ENCODE results near the gene MED13L.
"Not testable (repeated sequence)": the region's sequence is repeated elsewhere in the genome, so short reads cannot be mapped to it uniquely, and the experiment has no call there.

The MED13L gene

DNA sequence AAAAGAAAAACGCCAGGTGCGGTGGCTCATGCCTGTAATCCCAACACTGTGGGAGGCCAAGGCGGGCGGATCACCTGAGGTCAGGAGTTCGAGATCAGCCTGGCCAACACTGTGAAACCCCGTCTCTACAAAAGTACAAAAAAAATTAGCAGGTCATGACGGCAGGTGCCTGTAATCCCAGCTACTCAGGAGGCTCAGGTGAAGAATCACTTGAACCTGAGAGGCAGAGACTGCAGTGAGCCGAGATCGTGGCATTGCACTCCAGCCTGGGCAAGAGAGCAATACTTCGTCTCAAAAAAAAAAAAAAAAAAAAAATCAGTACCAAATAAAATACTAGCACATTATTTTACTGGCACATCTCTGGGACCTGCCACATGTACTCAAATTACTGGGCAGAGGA lies 145.5 kb downstream of the MED13L start:
- H3K4me3 ChIP-seq (ENCODE audit: low read length); H3K36me3 ChIP-seq (ENCODE audit: control insufficient read depth, insufficient read depth, low read length); H3K27me3 ChIP-seq (ENCODE audit: control insufficient read depth, insufficient read depth, low read length); H3K27ac ChIP-seq (ENCODE audit: low read depth, low read length); H3K9ac ChIP-seq (ENCODE audit: low read length): not testable (repeated sequence)
- peaks cover 26% of the 10 kb centered on the region for H3K4me1 ChIP-seq (ENCODE audit: control insufficient read depth, insufficient read depth, low read length)

DNA sequence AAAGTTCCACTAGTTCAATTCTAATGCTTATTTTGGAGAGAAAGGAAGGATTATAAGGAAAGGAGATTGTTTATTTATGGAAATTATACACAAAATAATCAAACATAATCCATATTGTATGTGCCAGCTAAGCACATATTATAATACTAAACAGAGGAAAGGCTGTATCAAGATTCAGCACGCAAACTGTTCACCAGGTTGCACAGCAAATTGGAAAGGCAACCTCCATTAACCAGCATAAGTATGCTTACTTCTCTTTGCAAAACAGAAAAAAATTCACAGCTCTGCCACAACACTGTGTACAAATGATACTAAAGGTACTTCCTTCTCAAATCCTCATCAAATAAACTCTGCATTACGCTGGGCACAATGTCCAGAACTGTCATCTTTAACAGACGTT lies 146.3 kb downstream of the MED13L start:
- Histone ChIP-seq H3K36me3 (ENCODE audit: control insufficient read depth, insufficient read depth, low read length) (no peaks in the 10 kb centered on the region), H3K27ac (ENCODE audit: low read depth, low read length) (no peak overlapping the region), H3K4me1 (ENCODE audit: control insufficient read depth, insufficient read depth, low read length) (peaks cover 25% of the 10 kb centered on the region), H3K4me3 (ENCODE audit: low read length) (no peak overlapping the region), H3K9ac (ENCODE audit: low read length) (no peak overlapping the region), H3K27me3 (ENCODE audit: control insufficient read depth, insufficient read depth, low read length) (no peaks in the 10 kb centered on the region)

DNA sequence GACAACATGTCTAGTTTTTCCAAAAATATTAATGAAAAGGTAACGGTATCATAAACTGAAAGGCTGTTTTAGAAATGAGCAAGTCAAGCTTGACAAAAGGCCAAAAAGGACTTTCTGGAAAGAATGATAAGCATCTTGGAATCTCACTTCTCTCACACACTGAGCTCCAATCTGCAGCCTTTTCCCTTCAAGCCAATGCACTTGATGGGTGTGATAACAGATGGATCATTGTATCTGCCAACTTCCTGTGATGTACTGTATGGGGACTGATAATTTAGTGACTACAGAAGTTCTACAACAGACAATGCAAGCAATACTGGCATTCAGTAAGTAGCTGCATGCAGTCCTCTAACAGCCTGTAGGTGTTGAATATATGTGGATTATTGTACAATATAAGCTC lies 147.1 kb downstream of the MED13L start:
- H3K4me1 ChIP-seq (ENCODE audit: control insufficient read depth, insufficient read depth, low read length): peaks cover 23% of the 10 kb centered on the region
- H3K36me3 ChIP-seq (ENCODE audit: control insufficient read depth, insufficient read depth, low read length): no peaks in the 10 kb centered on the region
- no peak overlapping the region for H3K27ac ChIP-seq (ENCODE audit: low read depth, low read length)

DNA sequence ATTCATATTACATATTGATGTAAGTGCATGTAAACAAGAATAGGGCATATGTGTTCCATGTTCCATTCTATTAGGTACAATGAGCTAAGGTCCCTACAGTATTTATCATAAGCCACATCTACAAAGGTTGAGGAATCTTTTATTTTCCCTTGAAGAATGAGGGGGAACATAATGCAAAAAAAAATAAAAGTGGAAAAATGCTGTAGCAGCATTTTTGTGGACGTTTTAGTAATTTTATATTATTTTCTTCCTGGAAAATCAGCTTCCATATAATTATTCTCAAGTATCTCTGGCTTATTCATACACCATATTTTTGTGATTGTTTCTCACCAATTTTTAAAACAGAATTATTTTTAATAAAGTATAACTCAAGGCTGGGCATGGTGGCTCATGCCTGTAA lies 148.7 kb downstream of the MED13L start:
- no peak overlapping the region for H3K27ac ChIP-seq (ENCODE audit: low read depth, low read length)
- H3K27me3 ChIP-seq (ENCODE audit: control insufficient read depth, insufficient read depth, low read length): no peaks in the 10 kb centered on the region
- no peak overlapping the region for H3K9ac ChIP-seq (ENCODE audit: low read length)
- peaks cover 21% of the 10 kb centered on the region for H3K4me1 ChIP-seq (ENCODE audit: control insufficient read depth, insufficient read depth, low read length)
- H3K4me3 ChIP-seq (ENCODE audit: low read length): no peak overlapping the region
- no peaks in the 10 kb centered on the region for H3K36me3 ChIP-seq (ENCODE audit: control insufficient read depth, insufficient read depth, low read length)

More for the DNA sequence above, 147.1 kb downstream of the MED13L start:
- no peak overlapping the region for H3K4me3 ChIP-seq (ENCODE audit: low read length)
- no peaks in the 10 kb centered on the region for H3K27me3 ChIP-seq (ENCODE audit: control insufficient read depth, insufficient read depth, low read length)
- no peak overlapping the region for H3K9ac ChIP-seq (ENCODE audit: low read length)

DNA sequence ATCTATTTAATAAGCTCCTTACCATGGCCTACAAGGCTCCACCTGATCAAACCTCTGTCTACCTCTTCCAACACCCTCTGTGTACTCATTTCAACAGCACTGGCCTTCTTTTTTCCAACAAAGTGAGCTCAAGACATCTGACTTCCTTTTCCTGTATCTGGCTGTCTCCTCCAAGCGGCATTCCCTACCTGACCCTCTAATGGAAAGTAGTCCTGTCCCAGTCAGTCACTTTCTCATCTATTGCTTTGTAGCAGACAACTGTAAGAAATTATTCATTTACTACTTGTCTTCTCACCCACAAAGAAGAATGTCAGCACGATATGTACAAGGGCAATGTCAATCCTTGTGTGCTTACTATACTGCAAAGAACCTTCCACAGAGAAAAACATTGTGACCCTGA lies 149.6 kb downstream of the MED13L start:
- H3K27me3 ChIP-seq (ENCODE audit: control insufficient read depth, insufficient read depth, low read length): no peaks in the 10 kb centered on the region
- no peak overlapping the region for H3K9ac ChIP-seq (ENCODE audit: low read length)
- H3K36me3 ChIP-seq (ENCODE audit: control insufficient read depth, insufficient read depth, low read length): no peaks in the 10 kb centered on the region
- H3K4me3 ChIP-seq (ENCODE audit: low read length): no peak overlapping the region
- peaks cover 21% of the 10 kb centered on the region for H3K4me1 ChIP-seq (ENCODE audit: control insufficient read depth, insufficient read depth, low read length)
- H3K27ac ChIP-seq (ENCODE audit: low read depth, low read length): no peak overlapping the region

DNA sequence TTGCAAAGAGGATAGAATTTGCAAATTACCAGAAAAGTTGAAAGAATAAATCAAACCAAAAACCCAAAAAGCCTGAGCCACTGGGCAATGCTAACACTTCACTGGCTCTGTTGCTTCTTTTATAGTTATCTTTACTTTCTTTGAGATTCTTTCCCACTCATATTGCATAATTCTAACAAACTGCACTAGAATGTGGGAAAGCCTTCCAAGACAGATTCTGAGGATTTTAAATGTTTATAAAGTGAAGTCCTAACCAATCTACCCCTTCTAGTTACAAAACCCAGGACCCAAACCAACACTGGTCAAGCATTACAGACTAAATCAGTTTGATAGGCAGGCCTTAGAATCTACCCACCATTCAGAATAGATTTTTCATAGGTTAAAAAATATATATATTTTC lies 150.9 kb downstream of the MED13L start:
- Histone ChIP-seq H3K27ac (ENCODE audit: low read depth, low read length) (no peak overlapping the region), H3K9ac (ENCODE audit: low read length) (no peak overlapping the region), H3K4me1 (ENCODE audit: control insufficient read depth, insufficient read depth, low read length) (peaks cover 23% of the 10 kb centered on the region), H3K36me3 (ENCODE audit: control insufficient read depth, insufficient read depth, low read length) (no peaks in the 10 kb centered on the region), H3K27me3 (ENCODE audit: control insufficient read depth, insufficient read depth, low read length) (no peaks in the 10 kb centered on the region), H3K4me3 (ENCODE audit: low read length) (no peak overlapping the region)

DNA sequence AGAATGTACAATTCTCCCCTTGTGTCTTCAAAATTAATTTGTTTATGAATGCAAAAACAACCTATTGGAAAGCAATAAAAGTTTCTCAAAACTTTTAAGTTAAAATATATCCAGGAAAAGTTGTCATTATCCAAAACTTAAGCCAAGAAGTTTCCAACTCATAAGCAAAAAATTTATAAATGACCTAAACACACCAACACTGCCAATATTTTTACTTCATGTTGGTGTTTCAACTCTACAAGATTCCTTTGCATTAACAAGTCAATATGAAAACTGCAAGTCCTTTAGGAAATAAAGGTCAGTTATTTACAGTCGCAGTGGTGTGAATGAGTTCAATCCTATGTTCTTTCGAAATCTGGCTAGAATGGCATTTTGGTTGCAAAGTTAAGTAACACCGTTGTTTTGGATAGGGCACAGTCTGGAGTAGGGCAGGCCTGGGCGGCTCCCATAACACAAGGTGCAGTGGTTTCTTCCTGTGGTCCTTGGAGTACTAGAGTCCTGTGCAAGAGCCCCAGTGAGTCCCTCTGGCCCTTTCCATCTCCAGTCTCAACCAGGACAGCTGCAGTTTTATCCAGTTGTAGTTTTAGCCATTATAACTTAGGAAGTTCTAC lies 151.4 kb downstream of the MED13L start:
- Histone ChIP-seq H3K36me3 (ENCODE audit: control insufficient read depth, insufficient read depth, low read length) (no peaks in the 10 kb centered on the region), H3K27me3 (ENCODE audit: control insufficient read depth, insufficient read depth, low read length) (no peaks in the 10 kb centered on the region), H3K27ac (ENCODE audit: low read depth, low read length) (no peak overlapping the region), H3K9ac (ENCODE audit: low read length) (no peak overlapping the region), H3K4me1 (ENCODE audit: control insufficient read depth, insufficient read depth, low read length) (peaks cover 27% of the 10 kb centered on the region), H3K4me3 (ENCODE audit: low read length) (no peak overlapping the region)

DNA sequence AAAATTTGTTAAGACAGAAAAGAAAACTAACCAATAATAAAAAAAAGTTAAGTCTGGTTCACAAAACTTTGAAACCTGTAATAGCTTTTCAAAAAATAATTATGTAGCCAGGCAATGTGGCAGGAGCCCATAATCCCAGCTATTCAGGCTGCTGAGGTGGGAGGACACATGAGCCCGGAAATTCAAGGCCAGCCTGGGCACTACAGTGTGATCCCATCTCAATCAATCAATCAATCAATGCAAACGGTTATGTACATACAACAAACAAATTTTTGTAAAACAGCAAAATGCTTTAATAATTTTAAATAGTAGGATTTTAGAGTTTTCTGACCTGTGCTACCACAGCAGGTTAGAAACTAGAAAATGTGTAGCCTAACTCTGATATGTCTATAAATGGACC lies 152.4 kb downstream of the MED13L start:
- Histone ChIP-seq H3K27ac (ENCODE audit: low read depth, low read length) (no peak overlapping the region), H3K36me3 (ENCODE audit: control insufficient read depth, insufficient read depth, low read length) (no peaks in the 10 kb centered on the region), H3K9ac (ENCODE audit: low read length) (no peak overlapping the region), H3K27me3 (ENCODE audit: control insufficient read depth, insufficient read depth, low read length) (no peaks in the 10 kb centered on the region), H3K4me1 (ENCODE audit: control insufficient read depth, insufficient read depth, low read length) (peaks cover 26% of the 10 kb centered on the region), H3K4me3 (ENCODE audit: low read length) (no peak overlapping the region)

DNA sequence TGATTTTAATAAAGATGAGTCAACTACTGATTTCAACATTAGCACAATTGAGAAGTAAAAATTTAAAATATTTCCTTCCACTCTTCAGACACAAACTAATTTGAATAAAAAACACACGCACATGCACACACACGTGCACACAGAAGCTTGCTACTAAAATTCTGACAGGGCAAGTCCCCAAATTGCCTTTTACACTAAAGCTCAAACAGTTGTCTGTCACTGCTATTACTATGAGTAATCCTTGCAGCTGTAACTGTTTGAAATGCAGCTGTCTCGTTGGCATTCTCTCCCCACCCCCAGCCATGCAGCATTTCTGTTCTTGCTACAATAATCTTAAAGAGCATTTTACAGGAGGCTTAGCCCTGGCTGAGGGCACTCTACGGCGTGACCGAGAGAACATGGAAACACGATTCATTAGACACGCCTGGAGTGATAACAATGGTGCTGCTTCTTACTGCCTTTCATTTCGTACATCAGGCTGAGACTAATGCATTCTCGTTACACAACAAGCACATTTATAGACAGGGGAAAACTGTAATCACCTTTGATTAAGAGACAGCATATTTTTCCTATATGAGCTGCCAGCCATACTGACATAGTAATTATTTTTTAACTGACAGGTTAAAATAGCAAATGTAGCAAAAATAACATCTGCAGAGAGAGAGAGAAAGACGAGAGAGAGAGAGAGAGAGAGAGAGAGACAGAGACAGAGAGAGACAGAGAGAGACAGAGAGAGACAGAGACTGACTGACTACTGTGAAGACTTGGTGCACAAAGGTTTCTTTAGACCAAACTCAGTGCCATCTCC lies 153.8 kb downstream of the MED13L start:
- Histone ChIP-seq H3K36me3 (ENCODE audit: control insufficient read depth, insufficient read depth, low read length) (no peaks in the 10 kb centered on the region), H3K9ac (ENCODE audit: low read length) (no peak overlapping the region), H3K4me1 (ENCODE audit: control insufficient read depth, insufficient read depth, low read length) (peaks cover 26% of the 10 kb centered on the region), H3K4me3 (ENCODE audit: low read length) (no peak overlapping the region), H3K27me3 (ENCODE audit: control insufficient read depth, insufficient read depth, low read length) (no peaks in the 10 kb centered on the region), H3K27ac (ENCODE audit: low read depth, low read length) (no peak overlapping the region)

DNA sequence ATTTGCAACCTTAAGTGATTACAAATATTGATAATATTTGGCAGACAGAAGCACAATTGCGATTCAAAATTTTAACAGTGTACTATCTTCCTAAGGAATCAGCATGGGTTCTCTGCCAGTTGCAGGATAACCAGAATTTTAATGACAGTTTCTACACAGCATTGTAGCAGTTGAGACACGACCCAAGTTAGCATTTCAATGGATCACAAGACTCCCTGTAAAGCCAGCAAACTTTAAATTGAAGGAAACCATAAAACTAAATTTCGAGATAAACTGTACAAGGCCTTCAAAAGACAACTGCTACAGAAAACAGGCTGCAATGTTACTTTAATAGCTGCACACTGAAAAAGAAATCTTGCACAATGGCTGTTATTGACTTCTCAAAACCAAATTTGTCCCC lies 154.9 kb downstream of the MED13L start:
- Histone ChIP-seq H3K9ac (ENCODE audit: low read length) (no peak overlapping the region), H3K4me1 (ENCODE audit: control insufficient read depth, insufficient read depth, low read length) (peaks cover 26% of the 10 kb centered on the region), H3K36me3 (ENCODE audit: control insufficient read depth, insufficient read depth, low read length) (no peaks in the 10 kb centered on the region), H3K27ac (ENCODE audit: low read depth, low read length) (no peak overlapping the region), H3K4me3 (ENCODE audit: low read length) (no peak overlapping the region), H3K27me3 (ENCODE audit: control insufficient read depth, insufficient read depth, low read length) (no peaks in the 10 kb centered on the region)

DNA sequence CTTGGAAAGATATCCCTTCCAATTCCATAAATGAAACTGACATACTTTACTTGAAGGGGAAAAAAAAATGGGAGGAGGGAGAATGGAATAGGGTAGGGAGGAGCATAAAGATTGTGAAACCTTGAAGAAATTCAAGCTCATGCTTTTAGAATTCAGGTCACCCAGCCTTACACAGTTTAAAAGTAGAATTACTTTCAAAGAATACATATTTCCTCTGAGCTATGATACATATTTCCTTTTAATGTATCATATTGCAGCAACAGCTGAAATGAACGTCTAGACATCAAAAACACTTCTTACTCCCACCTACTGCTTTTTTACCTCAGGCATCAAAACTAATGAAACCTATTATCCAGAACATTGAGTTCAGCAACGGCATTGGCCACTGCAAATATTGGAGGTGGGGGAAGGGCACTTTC lies 156.0 kb downstream of the MED13L start:
- Histone ChIP-seq H3K27me3 (ENCODE audit: control insufficient read depth, insufficient read depth, low read length) (no peaks in the 10 kb centered on the region), H3K9ac (ENCODE audit: low read length) (no peak overlapping the region), H3K36me3 (ENCODE audit: control insufficient read depth, insufficient read depth, low read length) (no peaks in the 10 kb centered on the region), H3K4me1 (ENCODE audit: control insufficient read depth, insufficient read depth, low read length) (peaks cover 26% of the 10 kb centered on the region), H3K4me3 (ENCODE audit: low read length) (no peak overlapping the region), H3K27ac (ENCODE audit: low read depth, low read length) (no peak overlapping the region)

DNA sequence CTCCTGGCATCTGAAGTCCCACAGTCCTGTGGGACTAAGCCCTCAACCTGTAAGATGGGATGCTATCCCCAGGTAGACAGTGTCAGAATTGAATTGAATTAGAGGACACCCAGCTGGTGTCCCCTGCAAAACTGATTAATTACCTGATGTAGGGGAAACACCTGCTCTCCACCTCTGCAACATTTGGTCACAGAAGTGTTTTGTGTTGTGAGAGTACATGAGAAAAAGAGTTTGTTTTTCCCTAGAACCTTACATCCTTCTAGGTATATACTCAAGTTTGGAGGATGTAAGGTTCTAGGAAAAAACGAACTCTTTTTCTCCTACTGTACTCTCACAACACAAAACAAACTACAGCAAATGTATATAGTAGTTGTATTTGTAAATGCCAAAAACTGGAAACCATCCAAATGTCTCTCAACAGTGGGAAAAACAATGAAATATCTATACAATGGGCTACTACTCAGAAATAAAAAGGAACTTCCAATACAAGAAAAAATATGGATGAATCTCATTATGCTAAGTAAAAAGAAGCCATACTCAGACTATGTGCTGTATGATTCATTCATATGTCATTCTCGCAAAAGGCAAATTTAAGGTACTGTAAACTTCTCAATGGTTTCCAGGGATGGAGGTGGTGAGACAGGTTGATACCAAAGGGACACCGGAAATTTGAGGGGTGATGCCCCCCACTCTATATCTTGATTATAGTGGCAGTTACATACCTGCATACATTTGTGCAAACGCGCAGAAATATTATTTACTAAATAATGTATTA lies 160.7 kb downstream of the MED13L start:
- Histone ChIP-seq H3K36me3 (ENCODE audit: control insufficient read depth, insufficient read depth, low read length) (no peaks in the 10 kb centered on the region), H3K27me3 (ENCODE audit: control insufficient read depth, insufficient read depth, low read length) (no peaks in the 10 kb centered on the region), H3K4me3 (ENCODE audit: low read length) (no peak overlapping the region), H3K9ac (ENCODE audit: low read length) (no peak overlapping the region), H3K4me1 (ENCODE audit: control insufficient read depth, insufficient read depth, low read length) (peaks cover 18% of the 10 kb centered on the region), H3K27ac (ENCODE audit: low read depth, low read length) (no peak overlapping the region)
